ENCODE data around the gene PDZRN4.
"Not testable (repeated sequence)": the region's sequence is repeated elsewhere in the genome, so short reads cannot be mapped to it uniquely, and the experiment has no call there.

Gene PDZRN4

GRCh38 chr12:41585784-41586183 is 397.7 kb downstream of the PDZRN4 start:
- no peak for DNase-seq (ENCODE audit: low read depth, low spot score)
- H3K4me3 ChIP-seq (ENCODE audit: low read length): no peak overlapping the region

GRCh38 chr12:41587574-41587973 is 399.5 kb downstream of the PDZRN4 start:
- no peak overlapping the region for H3K4me3 ChIP-seq (ENCODE audit: low read length)
- no peak for DNase-seq (ENCODE audit: low read depth, low spot score)

GRCh38 chr12:41589878-41590277 is 401.8 kb downstream of the PDZRN4 start:
- H3K4me3 ChIP-seq (ENCODE audit: low read length): no peak overlapping the region
- no peak for DNase-seq (ENCODE audit: low read depth, low spot score)

GRCh38 chr12:41596190-41596589 is 408.1 kb downstream of the PDZRN4 start:
- no peak for DNase-seq (ENCODE audit: low read depth, low spot score)
- H3K4me3 ChIP-seq (ENCODE audit: low read length): no peak overlapping the region

- no peak overlapping the region for H3K4me3 ChIP-seq (ENCODE audit: low read length)
- no peak for DNase-seq (ENCODE audit: low read depth, low spot score)
These were observed 416.7 kb downstream of the PDZRN4 start for GRCh38 chr12:41604830-41605229.

GRCh38 chr12:41605545-41606305 is 417.6 kb downstream of the PDZRN4 start:
- no peak overlapping the region for H3K4me3 ChIP-seq (ENCODE audit: low read length)
- no peak for DNase-seq (ENCODE audit: low read depth, low spot score)

- H3K4me3 ChIP-seq (ENCODE audit: low read length): no peak overlapping the region
- no peak for DNase-seq (ENCODE audit: low read depth, low spot score)
These were observed 418.6 kb downstream of the PDZRN4 start for GRCh38 chr12:41606468-41607445.

GRCh38 chr12:41612892-41613557 is 424.9 kb downstream of the PDZRN4 start:
- no peak for DNase-seq (ENCODE audit: low read depth, low spot score)
- no peak overlapping the region for H3K4me3 ChIP-seq (ENCODE audit: low read length)

- not testable (repeated sequence) for DNase-seq (ENCODE audit: low read depth, low spot score); H3K4me3 ChIP-seq (ENCODE audit: low read length)
These were observed 427.1 kb downstream of the PDZRN4 start for GRCh38 chr12:41615174-41615573.

- DNase-seq (ENCODE audit: low read depth, low spot score): no peak
- no peak overlapping the region for H3K4me3 ChIP-seq (ENCODE audit: low read length)
These were observed 431.6 kb downstream of the PDZRN4 start for GRCh38 chr12:41619705-41620104.

GRCh38 chr12:41621291-41621690 is 433.2 kb downstream of the PDZRN4 start:
- no peak for DNase-seq (ENCODE audit: low read depth, low spot score)
- H3K4me3 ChIP-seq (ENCODE audit: low read length): no peak overlapping the region

Data from Jurkat, Clone E6-1 (cell line).